NOMO-1 treated with dmso at 0.1 percent for 144 hours (cell line): ENCODE data around the gene PKD1L1.

ENCODE experiments used
- DNase-seq: peaks from one replicate; lab custom pipeline; 2025; ENCODE audit not compliant: unreplicated experiment; lab: John Stamatoyannopoulos, UW

Gene PKD1L1

DNA sequence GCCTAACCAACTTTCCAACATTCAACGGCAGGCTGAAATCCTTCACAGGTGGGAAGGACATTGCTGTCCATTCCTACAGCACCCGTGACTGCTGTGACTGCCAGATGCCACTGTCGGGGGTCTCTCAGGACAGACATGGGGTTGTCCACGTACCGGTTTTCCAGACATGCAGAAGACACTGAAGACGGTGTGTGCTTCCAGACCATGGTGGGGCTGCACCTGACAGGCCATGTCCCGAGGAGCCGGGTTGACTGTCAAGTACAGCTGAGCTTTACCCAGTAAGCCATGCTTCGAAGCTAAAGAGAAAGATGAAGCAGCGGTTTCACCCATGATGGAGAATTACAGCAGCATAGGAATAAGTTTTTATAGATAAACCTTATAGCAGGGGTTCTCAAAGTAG, 70.9 kb downstream of the PKD1L1 start:
- DNase-seq, result no peak

DNA sequence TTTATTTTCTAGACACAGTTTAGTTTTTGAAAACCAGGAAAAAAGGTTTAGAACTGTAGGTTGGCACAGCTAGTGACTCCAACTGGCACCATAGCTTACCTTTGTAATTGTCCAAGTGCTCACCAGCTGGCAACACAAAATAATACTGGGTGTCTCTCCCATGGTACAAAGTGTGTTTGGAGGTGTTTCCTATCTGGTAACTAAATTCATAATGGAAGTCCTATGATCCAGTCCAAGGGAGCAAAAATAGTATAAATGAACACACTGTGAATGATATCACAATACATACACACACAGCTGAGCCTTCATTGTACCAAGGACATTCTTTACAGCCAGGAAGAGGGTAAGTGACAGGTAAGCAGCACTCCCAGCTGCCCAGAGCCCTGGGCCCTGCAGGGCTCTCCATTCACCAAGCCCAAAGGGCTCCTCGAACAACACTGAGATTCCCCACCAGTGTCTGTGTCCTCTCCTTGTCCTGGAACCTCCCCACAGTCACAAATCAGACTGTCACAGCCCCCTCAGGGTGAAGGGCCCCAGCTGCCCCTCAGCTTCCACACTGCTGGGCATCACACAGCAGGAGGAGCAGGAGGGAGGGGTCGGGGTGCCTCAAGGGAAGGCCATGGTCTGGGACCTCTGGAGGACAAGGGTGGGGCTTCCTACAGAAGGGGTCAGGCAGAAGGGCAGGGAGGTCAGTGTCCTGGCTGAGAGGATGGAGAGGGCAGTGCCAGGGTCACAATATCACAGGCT, 72.1 kb downstream of the PKD1L1 start:
- DNase-seq, result no peak

DNA sequence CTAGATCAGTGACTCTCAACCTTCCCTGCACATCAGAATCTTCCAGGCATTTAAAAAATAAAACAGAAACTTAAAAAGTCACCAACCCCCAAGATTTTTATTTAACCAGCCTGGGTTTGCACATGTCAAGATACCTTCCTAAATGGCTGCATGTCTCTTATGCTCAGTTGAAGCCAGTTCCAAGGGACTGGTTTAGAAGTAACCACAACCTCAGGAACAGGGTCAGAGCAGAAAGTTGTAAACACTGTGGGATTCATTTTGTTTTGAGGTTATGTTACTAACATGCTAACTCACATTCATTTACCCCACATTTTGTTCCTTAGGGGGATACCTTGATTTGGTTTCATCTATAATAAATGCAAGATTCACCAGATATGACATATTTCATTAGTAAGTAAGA, 72.9 kb downstream of the PKD1L1 start:
- DNase-seq, result no peak

DNA sequence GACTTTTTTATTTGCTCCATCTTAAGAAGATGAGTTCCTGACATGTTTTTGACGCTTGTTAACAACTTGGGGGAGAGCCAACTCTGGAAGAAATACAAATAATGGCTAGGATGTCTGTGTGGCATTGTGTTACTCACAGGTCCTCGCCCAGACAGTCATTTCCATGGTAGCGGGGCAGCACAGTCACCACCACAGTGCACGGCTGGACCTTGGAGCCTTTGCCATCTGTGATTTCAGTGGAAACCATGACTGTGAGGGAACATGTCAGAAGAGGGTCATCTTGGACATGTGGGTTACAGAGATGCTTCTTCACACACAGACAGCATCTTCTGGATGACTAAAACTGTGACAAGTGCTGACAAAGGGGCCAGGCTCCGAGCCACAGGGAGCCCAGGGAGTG, 74.5 kb downstream of the PKD1L1 start:
- no peak for DNase-seq

DNA sequence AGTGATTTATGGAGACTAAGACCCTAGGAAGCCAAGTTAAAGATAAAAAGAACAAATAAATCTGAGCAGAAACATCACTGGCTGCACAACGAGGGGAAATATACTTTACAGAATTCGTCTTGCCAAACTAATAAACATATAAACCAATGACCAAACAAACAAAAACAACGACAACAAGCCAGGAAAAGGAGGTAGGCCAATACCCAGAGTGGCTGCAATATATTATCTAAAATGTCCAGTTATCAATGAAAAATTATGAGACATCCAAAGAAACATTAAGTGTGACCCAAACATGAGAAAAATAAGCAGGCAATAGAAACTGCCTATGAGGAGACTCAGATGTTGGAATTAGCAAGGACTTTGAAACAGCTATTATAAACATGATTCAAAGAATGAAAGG, 81.0 kb downstream of the PKD1L1 start:
- DNase-seq, result no peak

DNA sequence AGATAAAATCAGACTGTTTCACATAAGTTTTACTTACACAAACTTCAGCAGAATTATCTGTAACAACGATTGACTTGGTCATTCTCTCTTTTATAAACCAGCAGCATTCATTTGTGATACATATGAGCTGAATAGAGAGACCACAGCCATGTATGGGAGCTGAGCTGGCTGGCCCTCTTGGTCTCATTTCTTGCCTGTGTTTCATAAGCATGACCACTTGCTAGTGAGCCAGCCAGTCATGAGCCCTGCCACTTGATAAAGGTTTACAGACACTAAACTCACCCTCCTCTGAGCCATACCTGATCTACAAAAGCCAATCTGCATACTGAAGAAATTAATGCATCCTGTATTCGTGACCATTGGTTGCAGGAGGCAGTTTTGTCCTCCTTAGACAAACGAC, 82.1 kb downstream of the PKD1L1 start:
- no peak for DNase-seq

DNA sequence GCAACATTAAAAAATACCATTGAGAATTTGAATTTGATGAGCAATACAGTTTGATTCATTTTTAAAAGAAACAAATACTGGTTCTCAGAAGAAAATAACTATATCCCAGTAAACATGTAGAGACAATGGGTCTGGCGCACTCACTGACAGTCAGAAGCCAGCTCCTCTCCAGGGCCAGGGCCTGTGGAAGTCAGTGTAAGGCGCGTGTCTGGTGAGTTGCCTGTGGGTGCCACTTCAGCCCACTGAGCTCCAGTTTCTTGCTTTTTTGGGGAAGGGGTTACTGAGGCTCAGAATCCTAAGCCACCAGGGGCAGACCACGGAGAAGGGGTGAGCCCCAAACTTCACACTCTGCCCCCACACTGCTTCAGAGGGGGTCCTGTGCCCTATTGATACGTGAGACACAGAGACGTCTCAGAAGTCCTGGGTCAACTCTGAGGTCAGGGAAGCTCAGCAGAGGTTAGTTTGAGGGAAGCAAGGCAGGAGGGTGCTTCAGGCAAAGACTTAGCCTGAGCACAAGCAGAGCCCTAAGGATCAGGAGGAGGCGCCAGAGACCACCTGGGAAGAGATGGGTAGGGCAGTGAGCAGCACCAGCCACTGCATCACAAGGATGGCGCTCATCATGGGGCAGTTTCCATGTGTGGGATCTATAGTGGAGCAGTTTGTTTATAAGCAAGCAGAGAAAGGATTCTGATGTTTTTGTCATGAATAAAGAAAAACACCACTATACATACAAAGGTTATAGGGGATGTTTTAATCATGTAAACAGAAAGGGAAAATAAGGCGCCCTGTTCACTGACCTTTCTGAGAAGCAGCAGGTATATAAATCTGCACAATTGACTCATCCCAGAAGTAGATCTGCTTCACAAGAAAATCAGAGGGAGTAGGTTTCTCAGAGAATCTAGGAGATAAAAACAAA, 95.7 kb downstream of the PKD1L1 start:
- DNase-seq, result no peak

DNA sequence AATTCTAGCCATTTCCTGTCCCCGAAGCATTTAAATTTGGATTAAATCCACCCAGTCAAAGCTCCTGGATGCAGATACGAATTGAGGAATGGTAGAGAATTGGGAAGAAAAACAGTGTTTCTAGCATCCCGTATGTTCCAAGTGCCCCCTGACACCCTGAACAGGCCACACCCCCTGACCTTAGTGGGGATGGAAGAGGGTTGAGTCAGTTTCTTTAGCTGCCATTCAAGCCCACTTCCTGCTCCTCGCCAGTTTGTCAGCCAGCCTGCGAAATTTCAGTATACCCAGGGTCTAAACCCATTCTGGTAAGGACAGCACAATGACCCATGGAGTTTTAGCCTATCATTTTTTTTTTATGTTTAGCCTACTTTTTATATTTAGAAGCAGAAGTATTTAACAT, 101.1 kb downstream of the PKD1L1 start:
- DNase-seq, result no peak

DNA sequence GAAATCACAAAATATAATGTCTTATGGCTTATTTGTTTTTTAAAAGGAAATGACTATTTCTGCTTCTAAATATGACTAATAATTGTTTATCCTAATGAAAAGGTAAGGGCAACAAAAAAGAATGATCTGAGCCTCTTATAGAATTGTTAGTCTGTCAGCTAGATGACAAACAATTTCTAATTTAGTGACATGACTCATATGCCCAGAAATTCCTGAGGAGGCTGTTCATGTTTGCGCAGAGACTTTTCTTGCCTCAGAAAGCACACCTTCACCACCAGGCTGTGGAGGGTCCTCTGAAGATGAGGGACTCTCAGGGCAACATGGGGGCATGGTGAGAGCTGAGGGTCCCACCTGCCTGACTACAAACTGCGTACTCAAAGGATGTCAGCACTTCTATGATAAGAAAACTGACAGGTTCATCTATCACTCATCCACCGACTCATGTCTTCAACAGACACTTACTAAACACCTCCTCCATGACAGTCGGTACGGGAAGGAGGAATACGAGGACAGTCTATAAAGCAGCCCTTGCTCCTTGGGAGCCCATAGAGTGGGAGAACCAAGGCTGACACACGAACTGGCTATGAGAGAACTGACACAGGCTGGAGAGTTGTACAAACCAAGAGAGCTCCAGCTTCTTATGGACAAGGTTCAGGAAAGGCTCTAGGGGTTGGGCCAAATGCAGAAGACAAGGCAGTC, 102.0 kb downstream of the PKD1L1 start:
- DNase-seq, result no peak

DNA sequence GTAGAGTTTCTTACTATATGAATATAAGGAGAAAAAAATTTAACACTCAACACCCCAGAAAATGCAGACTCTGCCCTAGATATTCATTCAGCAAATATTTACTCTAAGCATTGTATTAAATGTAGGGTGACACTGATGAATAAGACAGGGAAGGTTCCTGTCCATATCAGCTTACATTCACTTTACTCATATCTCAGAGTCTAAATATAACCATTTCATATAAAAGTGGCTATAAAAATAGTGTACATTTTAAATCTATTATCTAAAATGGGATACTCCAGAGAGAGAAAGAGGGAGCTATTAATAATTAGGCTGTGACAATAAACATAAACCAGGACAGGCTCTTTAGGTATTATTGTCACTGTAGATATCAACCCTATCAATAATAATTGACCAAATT, 104.0 kb downstream of the PKD1L1 start:
- no peak for DNase-seq

DNA sequence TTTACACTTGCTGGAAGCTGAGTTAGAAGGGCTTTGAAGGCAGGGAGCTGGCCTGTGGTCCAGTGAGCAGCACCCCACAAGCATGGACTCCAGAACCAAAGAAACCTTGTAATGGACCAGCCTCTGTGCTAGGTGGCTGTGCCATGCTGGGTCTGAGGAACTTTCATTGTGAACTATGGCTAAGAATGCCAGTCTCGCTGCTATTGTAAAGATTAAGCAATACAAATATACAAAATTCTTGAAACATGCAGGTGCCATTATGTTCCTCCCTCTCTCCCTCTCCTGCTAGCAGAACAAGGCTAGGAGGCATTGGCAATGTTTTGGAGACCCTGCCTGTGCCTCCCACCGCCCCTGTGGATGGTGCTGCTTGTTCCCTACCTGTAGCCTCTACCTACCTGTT, 105.0 kb downstream of the PKD1L1 start:
- DNase-seq, result no peak

DNA sequence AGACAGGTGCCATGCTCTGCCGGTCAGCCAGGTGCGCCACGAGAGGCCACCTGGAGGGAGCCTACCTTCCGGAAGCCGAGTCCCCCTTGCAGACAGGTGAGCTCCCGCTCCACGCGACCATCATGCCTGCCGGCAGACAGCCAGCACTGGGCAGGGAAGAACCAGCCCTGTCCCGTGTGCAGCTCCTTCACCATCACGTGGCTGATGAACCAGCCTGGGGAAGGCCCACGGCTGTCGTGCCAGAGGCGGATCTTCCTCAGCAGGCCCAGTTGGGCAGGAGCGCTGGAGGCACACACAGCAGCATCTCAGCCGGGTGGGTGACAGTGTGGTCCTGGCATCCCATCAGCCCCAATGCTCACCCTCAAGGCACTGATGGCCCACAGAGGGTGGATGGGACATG, 108.9 kb downstream of the PKD1L1 start:
- DNase-seq, result no peak

DNA sequence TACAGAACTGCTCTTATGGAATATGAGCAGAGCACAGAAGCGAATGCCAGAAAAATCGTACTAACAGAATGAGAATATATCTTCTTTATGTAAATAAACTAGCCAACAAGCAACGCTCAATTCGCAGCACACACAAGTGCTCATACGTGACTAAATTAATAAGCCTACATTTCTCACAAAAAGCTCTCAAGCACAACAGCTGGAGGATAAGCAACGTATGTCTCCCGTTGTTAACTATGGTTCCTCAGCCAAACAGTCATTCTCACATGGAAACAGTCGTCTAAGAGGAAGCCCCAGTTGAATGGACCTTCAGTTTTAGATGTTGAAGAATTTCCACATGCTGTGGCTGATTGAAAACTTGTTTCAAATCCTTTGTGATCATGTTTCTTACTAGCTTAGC, 110.4 kb downstream of the PKD1L1 start:
- DNase-seq, result no peak

DNA sequence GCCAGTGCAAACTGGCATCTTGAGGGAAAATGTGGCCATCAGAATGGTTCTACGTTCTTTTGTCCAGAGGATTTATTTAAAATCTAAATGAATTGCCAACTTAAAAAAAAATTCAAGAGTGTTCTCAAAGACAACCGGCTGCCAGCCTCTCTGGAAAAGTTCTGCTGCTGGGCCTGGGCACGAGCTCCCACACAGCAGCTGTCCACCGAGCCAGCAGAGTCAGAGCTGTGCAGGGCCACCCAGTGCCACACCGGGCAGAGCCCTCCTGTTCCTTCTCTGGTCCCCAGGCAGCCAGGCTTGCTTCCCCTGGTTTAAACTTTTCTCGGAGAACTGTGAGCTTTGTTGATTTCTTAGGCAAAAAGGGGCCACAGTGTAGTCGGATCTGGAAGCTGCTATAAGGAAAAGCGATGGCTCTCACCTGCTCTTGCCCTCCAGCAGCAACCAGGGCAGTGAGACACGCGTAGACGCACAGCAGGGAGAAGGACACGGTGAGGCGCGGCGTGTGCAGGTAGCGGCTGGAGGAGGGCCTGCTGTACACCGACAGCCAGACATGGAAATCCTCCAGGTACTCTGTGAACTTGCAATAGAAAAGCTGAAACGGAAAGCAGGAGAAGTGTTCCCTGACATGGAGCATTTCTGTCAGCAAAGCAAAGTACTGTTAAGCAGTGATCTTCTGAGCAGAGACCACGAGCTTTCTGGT, 111.6 kb downstream of the PKD1L1 start:
- no peak for DNase-seq

DNA sequence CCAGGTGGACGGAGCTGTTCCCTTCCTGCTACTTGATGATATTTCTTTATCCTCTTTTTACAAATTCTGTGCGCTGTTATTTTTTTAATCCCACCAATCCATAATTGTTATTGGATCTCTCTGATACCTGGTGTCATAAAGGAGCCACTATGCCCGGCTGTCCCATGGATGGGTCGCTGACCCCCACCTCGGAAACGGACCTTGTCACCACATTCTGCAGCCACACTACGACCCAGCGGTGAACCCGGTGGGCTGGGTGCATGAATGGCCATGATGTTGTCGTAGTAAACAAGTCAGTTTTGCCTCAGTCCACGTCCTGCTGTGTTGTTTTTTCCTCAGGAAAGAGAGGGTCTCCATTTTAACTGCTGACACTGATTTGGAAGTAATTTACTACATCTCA, 112.2 kb downstream of the PKD1L1 start:
- DNase-seq, result no peak

DNA sequence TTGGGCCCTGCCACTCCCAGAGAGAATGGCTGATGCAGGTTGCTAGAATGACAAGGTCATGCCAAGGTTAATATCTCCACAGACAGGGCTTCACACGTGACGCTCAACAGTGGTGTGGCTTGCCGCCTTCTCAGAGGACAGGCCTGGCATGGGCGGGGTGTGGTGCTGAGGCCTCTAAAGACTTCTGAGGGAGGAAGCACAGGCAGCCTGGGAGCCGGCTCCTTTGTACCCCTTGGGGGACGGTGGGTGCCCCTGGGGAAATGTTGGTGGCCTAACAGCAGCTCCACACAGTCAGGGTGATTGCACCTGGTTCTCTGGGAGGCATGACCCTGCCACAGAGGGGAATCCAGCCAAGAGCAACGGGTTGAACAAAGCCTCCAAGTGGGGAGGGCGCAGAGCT, 115.1 kb downstream of the PKD1L1 start:
- no peak for DNase-seq

DNA sequence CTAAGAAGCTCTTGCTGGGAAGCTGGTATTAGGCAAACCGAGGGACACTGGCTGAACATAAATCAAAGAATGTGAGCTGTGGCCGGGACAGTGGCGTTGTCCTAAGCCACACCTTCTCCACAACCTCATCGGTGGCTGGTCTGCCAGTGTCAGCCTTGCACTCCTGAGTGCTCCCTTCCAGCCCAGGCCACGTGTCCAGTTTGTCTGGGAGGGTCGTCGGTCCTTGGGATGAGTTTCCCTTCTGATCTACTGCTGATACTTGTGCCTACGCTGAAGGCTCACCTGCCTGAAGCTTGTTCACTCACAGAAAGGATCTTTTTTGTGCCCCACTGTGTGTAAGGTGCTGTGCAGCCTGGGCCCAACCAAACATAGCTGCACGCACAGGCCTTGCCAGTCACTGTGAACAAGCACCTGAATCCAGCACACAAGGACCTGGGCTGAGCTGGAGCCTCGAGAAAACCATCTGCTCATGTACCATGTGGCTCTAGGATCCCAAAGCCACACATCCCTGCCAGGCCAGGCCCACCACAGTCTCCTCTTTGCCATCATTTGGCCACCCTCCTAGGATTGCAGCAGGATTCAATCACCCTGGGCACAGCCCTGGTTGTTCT, 116.1 kb downstream of the PKD1L1 start:
- no peak for DNase-seq

DNA sequence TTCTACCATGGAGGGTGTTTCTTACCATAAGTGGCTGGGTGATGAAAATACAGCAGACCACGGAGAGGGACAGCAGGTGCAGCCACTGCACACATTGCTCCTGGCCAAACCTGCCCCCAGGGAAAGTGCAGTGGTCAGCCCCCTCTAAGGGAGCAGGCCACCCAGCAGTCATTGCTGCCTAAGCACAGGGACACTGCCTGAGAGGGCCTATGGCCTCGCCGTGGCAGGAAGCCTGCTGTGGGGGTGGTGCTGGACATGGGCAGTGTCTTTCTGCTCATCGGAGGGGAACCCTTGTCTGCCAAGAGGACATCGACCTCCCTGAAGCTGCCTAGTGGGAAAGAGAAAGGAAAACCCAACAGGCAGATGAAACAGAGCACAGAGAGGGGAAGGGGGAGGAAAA, 118.3 kb downstream of the PKD1L1 start:
- DNase-seq, result no peak

DNA sequence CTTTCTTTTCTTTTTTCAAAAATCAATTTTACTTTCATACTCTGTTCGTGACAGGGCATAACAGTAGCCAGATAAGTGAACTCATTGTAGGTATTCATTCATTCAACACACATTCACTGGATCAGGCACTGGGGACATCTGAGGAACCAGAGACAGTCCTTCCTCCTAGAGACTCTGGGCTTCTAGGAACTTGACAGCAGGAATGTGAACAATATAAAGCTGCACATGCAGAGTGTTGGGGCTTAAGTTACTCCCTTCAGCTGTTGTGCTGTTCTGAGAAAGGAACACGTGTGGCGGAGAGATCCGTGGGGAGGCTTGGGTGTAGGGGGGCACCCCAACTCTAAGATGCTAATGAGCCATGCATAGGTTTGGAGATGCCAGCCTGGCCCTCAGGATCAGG, 120.4 kb downstream of the PKD1L1 start:
- DNase-seq, result no peak

DNA sequence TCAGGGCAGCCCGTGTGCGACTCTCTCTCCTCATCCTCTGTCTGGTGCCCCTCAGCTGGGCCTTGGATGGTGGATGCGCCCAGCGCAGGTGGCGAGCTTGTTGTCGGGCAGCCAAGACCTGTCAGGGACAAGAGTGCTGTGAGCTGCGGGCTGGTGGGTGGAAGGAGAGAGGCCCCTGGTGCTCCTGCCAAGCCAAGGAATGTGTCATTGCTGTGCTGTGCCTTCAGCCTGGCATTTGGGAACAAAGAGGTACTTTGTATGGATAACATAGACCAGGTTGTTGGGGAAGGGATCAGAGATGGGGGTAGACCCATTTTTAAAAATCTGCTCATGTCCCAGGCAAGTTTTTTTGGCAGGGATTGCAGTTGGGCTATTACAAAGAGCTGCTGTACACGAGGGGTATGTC, 120.9 kb downstream of the PKD1L1 start:
- no peak for DNase-seq

DNA sequence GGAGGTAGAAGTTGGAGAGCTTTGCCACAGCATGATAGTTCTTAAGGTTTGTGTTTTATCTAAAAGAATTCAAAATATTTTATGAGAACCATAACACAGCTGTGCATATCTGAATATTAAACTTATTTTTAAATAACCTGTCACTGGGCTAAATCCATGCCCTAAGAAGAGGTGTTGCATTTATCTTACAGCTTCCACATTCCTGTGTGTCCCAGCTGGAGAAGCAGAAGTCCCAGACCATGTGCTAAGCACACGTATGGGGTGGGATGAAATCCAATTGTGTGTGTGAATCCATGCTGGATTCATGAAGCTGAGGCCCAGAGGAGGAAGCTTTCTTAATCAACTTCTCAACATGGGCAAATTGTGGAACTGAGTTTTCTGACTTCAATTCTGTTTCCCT, 121.5 kb downstream of the PKD1L1 start:
- DNase-seq, result no peak
